Loucy (cell line): ENCODE measurements around the gene FGGY.

ENCODE experiments used
- EZH2phosphoT487 ChIP-seq: fragments of 200-600 bp; IDR thresholded peaks from 2 replicates; pipeline ENCODE4 v1.6.1; 2018; ENCODE audit warnings: antibody characterized with exemption, mild to moderate bottlenecking, moderate library complexity, borderline replicate concordance
- TF ChIP-seq, protein P1 (sequence below): fragments of 200-600 bp; sonication (generic); conservative IDR thresholded peaks from 2 replicates; pipeline ENCODE4 v1.5.1; 2014; ENCODE audit warnings: mild to moderate bottlenecking, antibody characterized with exemption, low read length

DNA sequence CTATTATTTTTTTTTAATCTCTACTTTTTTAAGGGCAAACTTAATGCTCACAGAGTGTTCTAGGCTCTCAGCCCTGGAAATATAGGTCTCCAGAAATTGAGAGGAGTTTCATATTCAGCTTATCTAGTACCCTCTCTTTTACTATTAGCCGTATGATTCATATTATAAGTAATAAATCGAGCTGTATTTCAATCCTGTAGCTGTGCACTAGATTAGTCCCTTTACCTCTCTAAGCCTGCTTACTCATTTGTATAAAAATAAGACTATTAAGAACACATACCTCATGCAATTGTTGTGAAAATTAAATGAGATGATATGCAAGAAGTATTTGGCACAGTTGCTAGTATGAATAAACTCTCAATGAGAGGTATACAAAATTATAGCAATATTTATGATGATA lies 389.7 kb downstream of the FGGY start:
- TF ChIP-seq, protein P1, sequence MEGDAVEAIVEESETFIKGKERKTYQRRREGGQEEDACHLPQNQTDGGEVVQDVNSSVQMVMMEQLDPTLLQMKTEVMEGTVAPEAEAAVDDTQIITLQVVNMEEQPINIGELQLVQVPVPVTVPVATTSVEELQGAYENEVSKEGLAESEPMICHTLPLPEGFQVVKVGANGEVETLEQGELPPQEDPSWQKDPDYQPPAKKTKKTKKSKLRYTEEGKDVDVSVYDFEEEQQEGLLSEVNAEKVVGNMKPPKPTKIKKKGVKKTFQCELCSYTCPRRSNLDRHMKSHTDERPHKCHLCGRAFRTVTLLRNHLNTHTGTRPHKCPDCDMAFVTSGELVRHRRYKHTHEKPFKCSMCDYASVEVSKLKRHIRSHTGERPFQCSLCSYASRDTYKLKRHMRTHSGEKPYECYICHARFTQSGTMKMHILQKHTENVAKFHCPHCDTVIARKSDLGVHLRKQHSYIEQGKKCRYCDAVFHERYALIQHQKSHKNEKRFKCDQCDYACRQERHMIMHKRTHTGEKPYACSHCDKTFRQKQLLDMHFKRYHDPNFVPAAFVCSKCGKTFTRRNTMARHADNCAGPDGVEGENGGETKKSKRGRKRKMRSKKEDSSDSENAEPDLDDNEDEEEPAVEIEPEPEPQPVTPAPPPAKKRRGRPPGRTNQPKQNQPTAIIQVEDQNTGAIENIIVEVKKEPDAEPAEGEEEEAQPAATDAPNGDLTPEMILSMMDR = no peak
- no peak for TF ChIP-seq EZH2phosphoT487
